ENCODE results near the gene FTHL17.

DNA sequence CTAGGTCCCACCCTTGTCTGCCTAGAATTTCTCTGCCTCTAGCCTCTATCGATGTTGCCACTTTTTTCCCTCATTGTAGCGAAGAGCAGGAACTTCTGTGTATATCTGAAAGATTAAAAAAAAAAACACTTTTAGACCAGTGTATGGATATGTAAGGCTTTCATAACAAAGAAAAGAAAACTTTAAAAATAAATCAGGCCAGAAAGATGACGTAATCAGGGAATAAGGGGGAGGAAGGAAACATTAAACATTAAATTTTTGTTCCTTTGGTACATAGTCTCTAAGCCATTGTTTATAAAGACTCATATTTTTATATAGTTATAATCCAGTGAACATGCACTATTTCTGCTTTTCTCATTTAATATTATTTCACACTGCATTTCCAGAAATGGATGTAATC lies 26.2 kb upstream of the FTHL17 start:
- TF ChIP-seq POLR2AphosphoS5 (IDR thresholded peaks at IDR 0.05; ENCODE audit: low read depth, low read length) (no peak), FOXP2 (optimal IDR thresholded peaks at IDR 0.05; ENCODE audit: borderline replicate concordance, extremely low read depth, extremely low read length, insufficient read depth) (no peak), SIN3A (IDR thresholded peaks at IDR 0.05; ENCODE audit: borderline replicate concordance, insufficient read depth, low read length) (no peak)
